GM12873 (cell line): ENCODE data around the gene COQ7.

ENCODE experiments used
- TF ChIP-seq, protein P1 (sequence below): IDR thresholded peaks from 2 replicates; pipeline ENCODE4 v1.5.1; 2012; ENCODE audit warnings: low read depth, mild to moderate bottlenecking, moderate library complexity, low read length, control low read depth; ENCODE audit not compliant: insufficient read depth; ENCODE audit errors: missing control alignments

Gene COQ7

DNA sequence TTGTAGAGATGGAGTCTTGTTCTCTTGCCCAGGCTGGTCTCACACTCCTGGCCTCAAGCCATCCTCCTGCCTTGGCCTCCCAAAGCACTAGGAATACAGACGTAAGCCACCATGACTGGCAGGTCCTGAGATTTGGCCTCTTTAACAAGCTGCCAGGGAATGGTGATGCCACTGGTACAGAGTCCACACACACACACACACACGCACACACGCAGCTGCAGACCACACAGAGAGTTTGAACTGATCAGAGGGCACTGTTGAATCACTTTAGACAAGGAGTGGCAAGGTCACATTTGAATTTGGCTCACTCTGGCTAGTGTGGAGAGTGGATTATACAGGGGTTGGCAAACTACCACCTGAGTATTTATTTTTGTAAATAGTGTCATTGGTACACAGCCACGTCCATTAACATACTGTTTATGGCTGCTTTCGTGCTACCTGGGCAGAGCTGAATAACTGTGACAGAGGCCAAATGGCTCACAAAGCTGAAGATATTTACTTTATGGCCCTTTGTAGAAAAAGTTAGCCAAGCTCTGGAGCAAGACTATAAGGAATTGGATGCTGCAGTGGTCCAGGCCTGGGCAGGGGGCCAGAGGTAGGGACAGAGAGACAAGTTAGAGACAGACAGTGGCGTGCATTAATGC is 56.2 kb downstream of the COQ7 start:
- TF ChIP-seq, protein P1, sequence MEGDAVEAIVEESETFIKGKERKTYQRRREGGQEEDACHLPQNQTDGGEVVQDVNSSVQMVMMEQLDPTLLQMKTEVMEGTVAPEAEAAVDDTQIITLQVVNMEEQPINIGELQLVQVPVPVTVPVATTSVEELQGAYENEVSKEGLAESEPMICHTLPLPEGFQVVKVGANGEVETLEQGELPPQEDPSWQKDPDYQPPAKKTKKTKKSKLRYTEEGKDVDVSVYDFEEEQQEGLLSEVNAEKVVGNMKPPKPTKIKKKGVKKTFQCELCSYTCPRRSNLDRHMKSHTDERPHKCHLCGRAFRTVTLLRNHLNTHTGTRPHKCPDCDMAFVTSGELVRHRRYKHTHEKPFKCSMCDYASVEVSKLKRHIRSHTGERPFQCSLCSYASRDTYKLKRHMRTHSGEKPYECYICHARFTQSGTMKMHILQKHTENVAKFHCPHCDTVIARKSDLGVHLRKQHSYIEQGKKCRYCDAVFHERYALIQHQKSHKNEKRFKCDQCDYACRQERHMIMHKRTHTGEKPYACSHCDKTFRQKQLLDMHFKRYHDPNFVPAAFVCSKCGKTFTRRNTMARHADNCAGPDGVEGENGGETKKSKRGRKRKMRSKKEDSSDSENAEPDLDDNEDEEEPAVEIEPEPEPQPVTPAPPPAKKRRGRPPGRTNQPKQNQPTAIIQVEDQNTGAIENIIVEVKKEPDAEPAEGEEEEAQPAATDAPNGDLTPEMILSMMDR, result no peak

DNA sequence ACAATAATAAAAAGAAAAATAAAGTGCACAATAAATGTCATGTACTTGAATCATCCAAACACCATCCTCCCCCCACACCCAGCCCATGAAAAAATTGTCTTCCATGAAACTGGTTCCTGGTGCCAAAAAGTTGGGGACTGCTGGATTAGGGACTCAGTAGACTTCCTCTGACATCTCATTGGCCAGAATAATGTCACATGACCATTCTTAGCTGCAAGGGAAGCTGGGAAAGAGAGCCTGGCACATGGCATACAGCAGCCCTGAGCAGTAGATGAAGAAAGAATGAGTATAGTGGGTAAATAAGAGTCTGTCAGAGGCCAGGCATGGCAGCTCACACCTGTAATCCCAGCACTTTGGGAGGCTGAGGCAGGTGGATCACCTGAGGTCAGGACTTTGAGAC is 58.9 kb downstream of the COQ7 start:
- TF ChIP-seq, protein P1, result no peak

DNA sequence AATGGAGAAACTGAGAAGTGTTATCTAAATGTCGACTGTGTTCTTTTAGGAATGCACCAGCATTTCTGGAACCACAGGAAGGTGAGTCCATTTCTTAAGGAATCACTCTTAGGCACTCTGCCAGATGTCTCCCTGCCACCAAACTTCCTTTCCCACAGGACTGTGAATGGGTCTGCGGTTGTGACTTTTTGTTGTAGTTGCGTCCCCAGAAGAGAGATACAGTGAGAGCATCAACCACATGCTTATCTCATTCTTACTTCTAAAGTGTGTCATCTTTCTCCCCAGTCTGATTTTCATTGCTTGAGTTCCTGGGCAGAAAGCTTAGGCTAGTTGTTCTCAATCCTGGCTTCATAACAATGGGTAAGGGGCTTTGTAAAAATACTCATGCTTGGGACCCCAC is 59.8 kb downstream of the COQ7 start:
- TF ChIP-seq, protein P1, result no peak

DNA sequence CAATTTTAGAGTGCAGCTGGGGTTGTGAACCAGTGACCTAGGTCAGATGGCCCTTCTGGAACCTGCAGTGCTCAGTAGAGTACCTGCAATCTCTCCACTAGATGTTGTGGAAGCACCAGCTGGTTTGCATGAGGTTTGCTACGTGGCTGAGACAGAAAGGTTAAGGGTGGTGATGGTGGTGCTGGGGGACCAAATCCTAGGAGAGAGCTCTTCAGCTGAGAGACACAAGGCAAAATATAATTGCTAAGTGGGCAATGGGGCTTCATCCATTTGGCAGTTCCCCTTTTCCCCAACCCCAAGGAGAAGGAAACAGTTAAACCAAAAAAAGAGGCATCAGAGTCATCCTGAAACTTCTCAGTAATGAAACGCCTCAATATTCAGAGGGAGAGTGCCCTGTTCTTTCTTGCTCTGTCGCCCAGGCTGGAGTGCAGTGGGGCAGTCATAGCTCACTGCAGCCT is 60.3 kb downstream of the COQ7 start:
- TF ChIP-seq, protein P1, result no peak

DNA sequence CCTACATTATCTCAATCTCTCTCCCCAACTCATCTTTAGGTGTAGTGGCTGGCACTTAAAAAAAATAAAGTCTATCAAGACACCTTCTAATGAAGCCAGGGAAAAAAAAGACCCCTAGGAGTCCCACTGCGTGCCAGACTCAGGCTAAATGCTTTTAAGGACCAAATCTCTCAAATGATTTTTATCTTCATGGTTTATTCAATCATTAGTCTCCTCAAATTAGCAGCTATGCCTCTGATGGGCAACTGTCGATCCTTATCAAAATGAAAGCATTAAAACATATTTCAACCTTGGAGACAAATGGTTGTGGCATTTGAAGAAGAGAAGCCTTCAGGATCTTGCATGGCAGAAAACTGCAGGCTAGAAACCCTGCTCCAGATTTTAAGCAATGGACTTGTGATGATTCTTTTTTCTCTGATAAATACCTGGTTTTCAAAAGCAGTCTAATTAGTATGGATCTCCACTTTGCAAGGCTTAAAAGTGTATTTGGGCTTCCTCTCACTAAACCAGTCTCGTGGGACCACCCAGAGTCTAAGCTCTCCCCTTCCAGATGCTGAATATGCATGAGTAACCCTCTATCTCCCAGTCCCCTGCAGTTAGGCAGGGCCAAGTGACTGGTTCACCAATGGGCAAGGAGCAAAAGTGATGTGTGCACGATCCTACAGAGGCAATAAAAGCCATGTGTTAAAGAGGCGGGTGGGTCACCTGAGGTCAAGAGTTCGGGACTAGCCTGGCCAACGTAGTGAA is 61.2 kb downstream of the COQ7 start:
- TF ChIP-seq, protein P1, result no peak
